Astrocyte (in vitro differentiated cells and primary cell): Measurements from ENCODE around the gene ZP1. TPM values are rescaled to one million over a fixed set of nuclear protein-coding genes. Genes with fewer than 3 reads are reported as not detected.

Experiments used
- DNase-seq: peaks from one replicate; pipeline ENCODE4 v3.0.0-alpha.2; 2010; ENCODE audit warnings: low read depth
- FAIRE-seq: peaks from 2 replicates; lab custom pipeline; 2011; peaks lifted over from hg19 to GRCh38; lab: Jason Lieb, UNC
- H2AFZ ChIP-seq: 2 replicates; pipeline ENCODE4 v1.6.0; 2012; ENCODE audit warnings: low read depth, low read length, inconsistent platforms
- H3K27ac ChIP-seq: 2 replicates; pipeline ENCODE4 v1.5.1; 2011; ENCODE audit warnings: low read depth, low read length, inconsistent platforms
- H3K27me3 ChIP-seq: 2 replicates; pipeline ENCODE4 v1.6.0; 2011; ENCODE audit warnings: low read length, inconsistent platforms; ENCODE audit not compliant: insufficient read depth
- H3K36me3 ChIP-seq: 2 replicates; pipeline ENCODE4 v1.5.1; 2011; ENCODE audit warnings: low read length, inconsistent platforms; ENCODE audit not compliant: insufficient read depth
- H3K4me1 ChIP-seq: 2 replicates; pipeline ENCODE4 v1.5.1; 2011; ENCODE audit warnings: low read length, inconsistent platforms; ENCODE audit not compliant: insufficient read depth
- H3K4me2 ChIP-seq: 2 replicates; pipeline ENCODE4 v1.6.0; 2012; ENCODE audit warnings: low read length, inconsistent platforms
- H3K4me3 ChIP-seq: 2 replicates; pipeline ENCODE4 v1.5.1; 2011; ENCODE audit warnings: low read depth, mild to moderate bottlenecking, low read length, inconsistent platforms; ENCODE audit not compliant: insufficient read depth
- H3K79me2 ChIP-seq: 2 replicates; pipeline ENCODE4 v1.6.0; 2012; ENCODE audit warnings: mild to moderate bottlenecking, low read length, inconsistent platforms; ENCODE audit not compliant: insufficient read depth
- H3K9ac ChIP-seq: 2 replicates; pipeline ENCODE4 v1.6.0; 2012; ENCODE audit warnings: mild to moderate bottlenecking, low read length, inconsistent platforms
- H3K9me3 ChIP-seq: 2 replicates; pipeline ENCODE4 v1.5.1; 2012; ENCODE audit warnings: low read depth, mild to moderate bottlenecking, low read length, inconsistent platforms; ENCODE audit not compliant: insufficient read depth
- H4K20me1 ChIP-seq: 2 replicates; pipeline ENCODE4 v1.6.0; 2012; ENCODE audit warnings: low read length, inconsistent platforms; ENCODE audit not compliant: insufficient read depth
- H3K27ac Mint-ChIP-seq: one replicate; pipeline ENCODE4 v1.8.0; 2021; ENCODE audit warnings: mild to moderate bottlenecking, mixed read lengths; ENCODE audit not compliant: unreplicated experiment
- H3K27me3 Mint-ChIP-seq: one replicate; pipeline ENCODE4 v1.8.0; 2021; ENCODE audit warnings: low read depth, mixed read lengths; ENCODE audit not compliant: unreplicated experiment
- H3K36me3 Mint-ChIP-seq: one replicate; pipeline ENCODE4 v1.8.0; 2021; ENCODE audit warnings: low read depth, mixed read lengths; ENCODE audit not compliant: unreplicated experiment
- H3K4me1 Mint-ChIP-seq: one replicate; pipeline ENCODE4 v1.8.0; 2021; ENCODE audit warnings: low read depth, mixed read lengths; ENCODE audit not compliant: unreplicated experiment
- H3K4me3 Mint-ChIP-seq: one replicate; pipeline ENCODE4 v1.8.0; 2021; ENCODE audit warnings: mild to moderate bottlenecking, moderate library complexity, mixed read lengths; ENCODE audit not compliant: unreplicated experiment
- H3K9me3 Mint-ChIP-seq: one replicate; pipeline ENCODE4 v1.8.0; 2021; ENCODE audit warnings: mild to moderate bottlenecking, mixed read lengths; ENCODE audit not compliant: unreplicated experiment
- CTCF ChIP-seq: IDR thresholded peaks from 2 replicates; pipeline ENCODE4 v1.5.1; 2011; ENCODE audit warnings: low read depth, mild to moderate bottlenecking, inconsistent platforms, low read length, moderate library complexity; ENCODE audit not compliant: insufficient read depth
- EZH2 ChIP-seq: IDR thresholded peaks from 2 replicates; pipeline ENCODE4 v1.6.1; 2012; ENCODE audit warnings: mild to moderate bottlenecking, low read length, inconsistent platforms; ENCODE audit not compliant: insufficient read depth
- total RNA-seq: library from RNA; stranded (reverse); gene quantifications from 2 replicates; pipeline ENCODE4 v1.2.1, GENCODE V29; 2021

The ZP1 gene
- total RNA-seq, 1 donor from 2014 or later, result not detected

GRCh38 chr11:60864856-60865513 is 2.4 kb upstream of the ZP1 start:
- no peaks in the 10 kb centered on the region for H3K4me1 Mint-ChIP-seq
- no peak overlapping the region for H3K9ac ChIP-seq
- H3K9me3 ChIP-seq, result no peaks in the 10 kb centered on the region
- no peaks in the 10 kb centered on the region for H3K79me2 ChIP-seq
- H3K27ac ChIP-seq, result no peak overlapping the region
- H3K4me3 ChIP-seq, result no peak overlapping the region
- FAIRE-seq, result no peak
- H3K36me3 Mint-ChIP-seq, result no peaks in the 10 kb centered on the region
- H3K9me3 Mint-ChIP-seq, result no peaks in the 10 kb centered on the region
- H3K27me3 Mint-ChIP-seq, result peaks cover 23% of the 10 kb centered on the region
- H3K4me3 Mint-ChIP-seq, result no peak overlapping the region
- DNase-seq, result no peak
- TF ChIP-seq EZH2, result no peak
- no peak for TF ChIP-seq CTCF
- H3K4me1 ChIP-seq, result no peaks in the 10 kb centered on the region
- no peak overlapping the region for H3K4me2 ChIP-seq
- H3K27me3 ChIP-seq, result no peaks in the 10 kb centered on the region
- no peak overlapping the region for H2AFZ ChIP-seq
- H3K36me3 ChIP-seq, result no peaks in the 10 kb centered on the region
- no peaks in the 10 kb centered on the region for H4K20me1 ChIP-seq
- no peak overlapping the region for H3K27ac Mint-ChIP-seq

- no peak for FAIRE-seq
- no peaks in the 10 kb centered on the region for H3K36me3 ChIP-seq
- H3K27ac ChIP-seq, result no peak overlapping the region
Observed at GRCh38 chr11:60867871-60868681, 734 bp downstream of the ZP1 start.

More at GRCh38 chr11:60867871-60868681, 734 bp downstream of the ZP1 start:
- no peaks in the 10 kb centered on the region for H3K79me2 ChIP-seq
- no peak overlapping the region for H3K4me3 Mint-ChIP-seq
- H3K27me3 ChIP-seq, result peaks cover 3% of the 10 kb centered on the region
- H2AFZ ChIP-seq, result no peak overlapping the region
- no peaks in the 10 kb centered on the region for H3K36me3 Mint-ChIP-seq
- H3K4me1 ChIP-seq, result peaks cover 11% of the 10 kb centered on the region
- no peaks in the 10 kb centered on the region for H3K9me3 Mint-ChIP-seq
- H3K4me3 ChIP-seq, result no peak overlapping the region
- peaks cover 15% of the 10 kb centered on the region for H3K27me3 Mint-ChIP-seq
- TF ChIP-seq CTCF (no peak), EZH2 (no peak)
- H4K20me1 ChIP-seq, result no peaks in the 10 kb centered on the region
- H3K9me3 ChIP-seq, result no peaks in the 10 kb centered on the region
- H3K4me1 Mint-ChIP-seq, result peaks cover 6% of the 10 kb centered on the region
- no peak overlapping the region for H3K9ac ChIP-seq
- no peak overlapping the region for H3K27ac Mint-ChIP-seq
- H3K4me2 ChIP-seq, result no peak overlapping the region
- DNase-seq, result no peak
